Panc1 (cell line): Measurements from ENCODE around the gene DACT1. TPM values are rescaled to one million over a fixed set of nuclear protein-coding genes. Genes with fewer than 3 reads are reported as not detected.

ENCODE experiments used
- ATAC-seq: fragments of 200-7000 bp; cut with Tn5 transposase; 2 replicates; pipeline ENCODE4 v1.9.1; 2020; ENCODE audit warnings: mild to moderate bottlenecking, moderate library complexity
- BruUV-seq: library from RNA; stranded (reverse); fragments of 400-500 nt; replicated peaks from 2 replicates; lab custom pipeline; 2021; lab: Mats Ljungman, UMichigan
- CTCF ChIA-PET: fragments of 300-600 bp; sonication (Branson Sonifier 250); formaldehyde crosslinking; loops from one replicate; lab custom pipeline; 2022; ENCODE audit warnings: antibody characterized with exemption; lab: Charles Lee
- POLR2A ChIA-PET: fragments of 300-600 bp; sonication (Branson Sonifier 250); formaldehyde crosslinking; loops from one replicate; lab custom pipeline; 2022; ENCODE audit warnings: antibody characterized with exemption; lab: Charles Lee
- DNase-seq: peaks from one replicate; pipeline ENCODE4 v3.0.0-alpha.2; 2010; ENCODE audit warnings: low read depth, low spot score
- H3K27ac ChIP-seq: 2 replicates; pipeline ENCODE4 v1.5.1; 2011; ENCODE audit warnings: mild to moderate bottlenecking, low read length, inconsistent platforms
- H3K27me3 ChIP-seq: fragments of 200-500 bp; sonication (Bioruptor generic); 2 replicates; pipeline ENCODE4 v1.6.0; 2014; ENCODE audit warnings: low read length, inconsistent platforms; ENCODE audit not compliant: control insufficient read depth, insufficient read depth
- H3K36me3 ChIP-seq: fragments of 200-500 bp; sonication (Bioruptor generic); 2 replicates; pipeline ENCODE4 v1.5.1; 2014; ENCODE audit warnings: inconsistent platforms, mild to moderate bottlenecking, low read length, moderate library complexity; ENCODE audit not compliant: control insufficient read depth, insufficient read depth
- H3K4me1 ChIP-seq: 2 replicates; pipeline ENCODE4 v1.5.1; 2011; ENCODE audit warnings: inconsistent platforms, mild to moderate bottlenecking, low read length, moderate library complexity; ENCODE audit not compliant: control insufficient read depth, insufficient read depth
- H3K4me3 ChIP-seq, 2 experiments: 2 replicates each; pipeline ENCODE4 v1.5.1; 2011 to 2012; ENCODE audit warnings: low read depth in 2 of 2, low read length in 2 of 2, mild to moderate bottlenecking in 2 of 2, inconsistent platforms in 1 of 2, moderate library complexity in 1 of 2
- H3K9me3 ChIP-seq: fragments of 200-500 bp; sonication (Bioruptor generic); 2 replicates; pipeline ENCODE4 v1.5.1; 2014; ENCODE audit warnings: low read depth, mild to moderate bottlenecking, inconsistent platforms, low read length, moderate library complexity; ENCODE audit not compliant: control insufficient read depth, insufficient read depth
- POLR2AphosphoS5 ChIP-seq: IDR thresholded peaks from 2 replicates; pipeline ENCODE4 v1.6.1; 2012; ENCODE audit warnings: mild to moderate bottlenecking, low read depth, low read length, moderate library complexity
- REST ChIP-seq, 2 experiments: IDR thresholded peaks; 2 replicates each; pipeline ENCODE4 v1.6.1; 2011 to 2012; ENCODE audit warnings: low read depth in 2 of 2, control low read depth in 1 of 2, low read length in 1 of 2, mild to moderate bottlenecking in 1 of 2, moderate library complexity in 1 of 2; ENCODE audit not compliant: insufficient read depth in 1 of 2
- SIN3A ChIP-seq: IDR thresholded peaks from 2 replicates; pipeline ENCODE4 v1.6.1; 2012; ENCODE audit warnings: low read depth, mild to moderate bottlenecking, low read length, moderate library complexity, borderline replicate concordance; ENCODE audit not compliant: insufficient read depth
- TCF7L2 ChIP-seq: IDR thresholded peaks from 2 replicates; pipeline ENCODE4 v1.6.1; 2011; ENCODE audit warnings: mild to moderate bottlenecking, low read depth, low read length, inconsistent platforms
- in situ Hi-C: cut with HindIII; loops from 2 replicates; pipeline ENCODE4 v1.10.0; 2016; ENCODE audit warnings: low sequenced_read_pairs, low pct_unique_long_range_greater_than_20kb
- intact Hi-C: fragments of 100-400 bp; cut with micrococcal nuclease; formaldehyde crosslinking; loops from one replicate; pipeline ENCODE4 v1.10.0; 2022; ENCODE audit not compliant: unreplicated experiment
- total RNA-seq: library from RNA; stranded (reverse); gene quantifications from one replicate; pipeline ENCODE4 v1.2.1, GENCODE V29; 2021; ENCODE audit not compliant: unreplicated experiment
- TF ChIP-seq, protein P1 (sequence below): fragments of 450-650 bp; IDR thresholded peaks from 2 replicates; pipeline ENCODE4 v1.5.1; 2017; ENCODE audit warnings: mild to moderate bottlenecking

The DACT1 gene
- total RNA-seq, 1 experiment from 2014 or later, result 0.15 TPM

GRCh38 chr14:58643366-58643765 is 5.6 kb downstream of the DACT1 start:
- no peaks in the 10 kb centered on the region for H3K9me3 ChIP-seq
- peaks cover 12% of the 10 kb centered on the region for H3K27me3 ChIP-seq
- no peak overlapping the region for H3K27ac ChIP-seq
- no peaks in the 10 kb centered on the region for H3K4me1 ChIP-seq
- ATAC-seq (no peak), DNase-seq (no peak)
- no peak overlapping the region for H3K4me3 ChIP-seq
- in situ Hi-C loops, result no loop called here
- POLR2A ChIA-PET, result interaction anchor here (0.5 to 0.6 kb wide), 3 partner anchors 14 to 290 kb away, joined by 3 to 9 read pairs (median 3); no protein-coding TSS in a partner anchor
- intact Hi-C loops, result loop anchor here (10.0 kb wide), 1 partner anchor 381 kb away; no protein-coding TSS in a partner anchor
- BruUV-seq, result no TSS peak
- CTCF ChIA-PET, result no interaction called here
- no peaks in the 10 kb centered on the region for H3K36me3 ChIP-seq
- TF ChIP-seq, protein P1, sequence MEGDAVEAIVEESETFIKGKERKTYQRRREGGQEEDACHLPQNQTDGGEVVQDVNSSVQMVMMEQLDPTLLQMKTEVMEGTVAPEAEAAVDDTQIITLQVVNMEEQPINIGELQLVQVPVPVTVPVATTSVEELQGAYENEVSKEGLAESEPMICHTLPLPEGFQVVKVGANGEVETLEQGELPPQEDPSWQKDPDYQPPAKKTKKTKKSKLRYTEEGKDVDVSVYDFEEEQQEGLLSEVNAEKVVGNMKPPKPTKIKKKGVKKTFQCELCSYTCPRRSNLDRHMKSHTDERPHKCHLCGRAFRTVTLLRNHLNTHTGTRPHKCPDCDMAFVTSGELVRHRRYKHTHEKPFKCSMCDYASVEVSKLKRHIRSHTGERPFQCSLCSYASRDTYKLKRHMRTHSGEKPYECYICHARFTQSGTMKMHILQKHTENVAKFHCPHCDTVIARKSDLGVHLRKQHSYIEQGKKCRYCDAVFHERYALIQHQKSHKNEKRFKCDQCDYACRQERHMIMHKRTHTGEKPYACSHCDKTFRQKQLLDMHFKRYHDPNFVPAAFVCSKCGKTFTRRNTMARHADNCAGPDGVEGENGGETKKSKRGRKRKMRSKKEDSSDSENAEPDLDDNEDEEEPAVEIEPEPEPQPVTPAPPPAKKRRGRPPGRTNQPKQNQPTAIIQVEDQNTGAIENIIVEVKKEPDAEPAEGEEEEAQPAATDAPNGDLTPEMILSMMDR, result no peak
- no peak for TF ChIP-seq SIN3A
- TF ChIP-seq TCF7L2, result no peak
- no peak for TF ChIP-seq REST (IDR thresholded peaks at IDR 0.05; ENCODE audit: insufficient read depth in 1 of 2, low read depth in 2 of 2, low read length in 1 of 2)
- TF ChIP-seq POLR2AphosphoS5, result no peak

DNA sequence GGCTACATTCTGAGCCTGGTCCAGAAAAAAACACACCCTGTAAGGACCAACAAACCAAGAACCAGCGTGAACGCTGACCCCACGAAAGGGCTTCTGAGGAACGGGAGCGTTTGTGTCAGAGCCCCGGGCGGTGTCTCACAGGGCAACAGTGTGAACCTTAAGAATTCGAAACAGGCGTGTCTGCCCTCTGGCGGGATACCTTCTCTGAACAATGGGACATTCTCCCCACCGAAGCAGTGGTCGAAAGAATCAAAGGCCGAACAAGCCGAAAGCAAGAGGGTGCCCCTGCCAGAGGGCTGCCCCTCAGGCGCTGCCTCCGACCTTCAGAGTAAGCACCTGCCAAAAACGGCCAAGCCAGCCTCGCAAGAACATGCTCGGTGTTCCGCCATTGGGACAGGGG is 7.9 kb downstream of the DACT1 start:
- intact Hi-C loops, result loop anchor here (10.0 kb wide), 1 partner anchor 379 kb away; no protein-coding TSS in a partner anchor
- Histone ChIP-seq H3K27me3 (0 out of 2 replicates have a peak, but pooled peaks cover under 1% of the 10 kb centered on the region), H3K27ac (no peak overlapping the region), H3K9me3 (no peaks in the 10 kb centered on the region), H3K4me1 (no peaks in the 10 kb centered on the region), H3K4me3 (no peak overlapping the region), H3K36me3 (no peaks in the 10 kb centered on the region)
- ATAC-seq, result no peak
- no TSS peak for BruUV-seq
- ChIA-PET CTCF (no interaction called here), POLR2A (no interaction called here)
- in situ Hi-C loops, result no loop called here
- no peak for DNase-seq
- no peak for TF ChIP-seq POLR2AphosphoS5
- no peak for TF ChIP-seq TCF7L2
- TF ChIP-seq, protein P1, result no peak
- TF ChIP-seq REST (IDR thresholded peaks at IDR 0.05; ENCODE audit: insufficient read depth in 1 of 2, low read depth in 2 of 2, low read length in 1 of 2), result no peak
- no peak for TF ChIP-seq SIN3A
